HepG2 (cell line): ENCODE measurements around the gene ENTREP3. TPM values are rescaled to one million over a fixed set of nuclear protein-coding genes. Genes with fewer than 3 reads are reported as not detected.
A peak's percentile ranks its signal among the peaks of the same experiment; 100 is the strongest.

Source experiments
- BHLHE40 ChIP-seq: IDR thresholded peaks from 2 replicates; pipeline ENCODE4 v1.6.1; 2011; ENCODE audit warnings: low read length, improper control_type of control experiment
- ETV5 ChIP-seq: IDR thresholded peaks from 2 replicates; pipeline ENCODE4 v1.6.1; 2018; ENCODE audit warnings: missing biosample characterization, missing genetic modification reagents, inconsistent platforms, borderline replicate concordance
- MATR3 ChIP-seq: sonication (generic); formaldehyde crosslinking; IDR thresholded peaks from 2 replicates; pipeline ENCODE4 v1.4.0; 2020; ENCODE audit warnings: missing genetic modification reagents
- NR2F2 ChIP-seq: IDR thresholded peaks from 2 replicates; pipeline ENCODE4 v1.6.1; 2012; ENCODE audit warnings: low read depth, inconsistent platforms, borderline replicate concordance
- SAP130 ChIP-seq: IDR thresholded peaks from 2 replicates; pipeline ENCODE4 v1.6.1; 2016; ENCODE audit warnings: low read depth
- SMAD3 ChIP-seq: sonication (generic); formaldehyde crosslinking; IDR thresholded peaks from 2 replicates; pipeline ENCODE4 v1.4.0; 2020; ENCODE audit warnings: missing genetic modification reagents
- TCF7 ChIP-seq: sonication (generic); IDR thresholded peaks from 2 replicates; pipeline ENCODE4 v1.6.1; 2016; ENCODE audit warnings: antibody characterized with exemption, low read depth
- ZFP36L2 ChIP-seq: sonication (generic); formaldehyde crosslinking; IDR thresholded peaks from 2 replicates; pipeline ENCODE4 v1.4.0; 2020; ENCODE audit warnings: missing genetic modification reagents
- ZNF263 ChIP-seq: sonication (generic); formaldehyde crosslinking; IDR thresholded peaks from 2 replicates; pipeline ENCODE4 v1.4.0; 2020; ENCODE audit warnings: missing genetic modification reagents
- ZNF296 ChIP-seq: sonication (generic); formaldehyde crosslinking; conservative IDR thresholded peaks from 2 replicates; pipeline ENCODE4 v1.5.0; 2020; ENCODE audit warnings: mild to moderate bottlenecking, missing genetic modification reagents
- ZNF674 ChIP-seq: sonication (generic); formaldehyde crosslinking; IDR thresholded peaks from 2 replicates; pipeline ENCODE4 v1.5.0; 2020; ENCODE audit warnings: low read depth, mild to moderate bottlenecking, missing genetic modification reagents
- ZNF766 ChIP-seq: sonication (generic); formaldehyde crosslinking; IDR thresholded peaks from 2 replicates; pipeline ENCODE4 v1.5.0; 2020; ENCODE audit warnings: missing genetic modification reagents, borderline replicate concordance
- ZNF776 ChIP-seq: sonication (generic); formaldehyde crosslinking; IDR thresholded peaks from 2 replicates; pipeline ENCODE4 v1.4.0; 2020; ENCODE audit warnings: mild to moderate bottlenecking, missing genetic modification reagents
- polyA plus RNA-seq, 8 experiments: library from polyadenylated mRNA; depleted of rRNA in 3 of 8; stranded (reverse) in 7 of 8; unstranded in 1 of 8; fragments of >200 nt; fragmentation: Illumina TruSeq in 4 of 8; extraction: Trizol in 4 of 8; gene quantifications; 2 replicates each; pipeline versions ENCODE4 v1.2.1 to v1.2.3, GENCODE V29; 2011 to 2016; ENCODE audit warnings: low read depth in 4 of 8, missing spikeins in 1 of 8, mixed read lengths in 1 of 8; ENCODE audit not compliant: insufficient read depth in 1 of 8
- total RNA-seq, 5 experiments: library from RNA; depleted of rRNA; stranded (reverse); fragments of >200 nt; fragmentation: Illumina TruSeq; extraction: Trizol; gene quantifications; 2 replicates each; pipeline ENCODE4 v1.2.3, GENCODE V29; 2016; ENCODE audit warnings: low read depth in 1 of 5
- TF ChIP-seq, protein P1 (sequence below): sonication (generic); formaldehyde crosslinking; IDR thresholded peaks from 2 replicates; pipeline ENCODE4 v1.9.0; 2021; ENCODE audit warnings: mild to moderate bottlenecking, missing genetic modification reagents
- TF ChIP-seq, protein P2 (sequence below): sonication (generic); formaldehyde crosslinking; IDR thresholded peaks from 2 replicates; pipeline ENCODE4 v1.4.0; 2020; ENCODE audit warnings: missing genetic modification reagents, borderline replicate concordance
- TF ChIP-seq, protein P3 (sequence below): sonication (generic); formaldehyde crosslinking; IDR thresholded peaks from 2 replicates; pipeline ENCODE4 v1.4.0; 2020; ENCODE audit warnings: missing genetic modification reagents, borderline replicate concordance
- TF ChIP-seq, protein P4 (sequence below): sonication (generic); formaldehyde crosslinking; IDR thresholded peaks from 2 replicates; pipeline ENCODE4 v1.4.0; 2020; ENCODE audit warnings: mild to moderate bottlenecking, low read depth, missing genetic modification reagents

The ENTREP3 gene
- total and polyA plus RNA-seq, 2 of the 13 experiments (the other 11 are each of a cell fraction or from before 2014, with no cell fraction given) = 4.1 to 9.9 TPM

DNA sequence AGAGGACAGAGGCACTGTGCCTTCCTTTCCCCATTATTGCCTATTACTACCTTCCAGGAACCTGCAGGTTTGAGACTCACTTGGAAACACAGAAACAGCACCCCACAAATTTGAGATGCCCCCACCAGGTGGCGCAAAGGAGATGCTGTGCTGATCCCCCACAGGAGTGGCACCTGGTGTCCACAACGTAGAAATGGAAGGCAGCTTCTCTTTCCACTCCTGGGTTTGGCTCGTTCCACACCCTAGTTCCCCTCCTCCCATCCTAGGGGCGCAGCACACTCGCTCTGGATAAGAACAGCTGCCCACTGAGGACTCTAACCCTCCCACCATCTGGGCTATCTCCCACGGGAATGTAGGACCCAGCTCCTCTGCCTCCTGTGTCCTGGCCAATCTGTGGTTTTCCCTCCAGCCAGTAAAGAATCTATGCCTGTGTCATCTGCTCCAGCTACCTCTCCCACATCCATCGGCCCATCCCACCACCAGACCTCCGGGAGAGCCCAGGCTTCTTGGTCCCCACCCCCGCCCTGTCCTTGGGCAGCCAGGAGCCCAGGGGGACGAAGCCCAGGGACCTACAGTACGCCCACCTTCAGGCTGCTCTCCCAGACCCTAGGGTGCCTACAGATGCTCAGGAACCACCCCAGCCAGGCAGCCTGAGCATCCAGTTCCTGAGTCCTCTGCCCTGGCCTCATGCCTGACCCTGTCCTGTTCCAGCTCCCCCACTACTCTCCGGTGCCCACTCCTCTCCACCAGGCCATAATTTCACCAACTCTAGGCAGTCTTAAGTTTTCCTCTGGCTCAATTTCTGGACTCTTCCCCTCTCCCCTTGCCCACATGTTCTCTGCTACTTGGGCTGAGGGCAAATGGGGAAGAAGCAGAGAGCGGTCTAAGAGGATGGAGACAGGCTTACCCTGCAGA is 48.1 kb downstream of the ENTREP3 start (continued):
- TF ChIP-seq, protein P1, sequence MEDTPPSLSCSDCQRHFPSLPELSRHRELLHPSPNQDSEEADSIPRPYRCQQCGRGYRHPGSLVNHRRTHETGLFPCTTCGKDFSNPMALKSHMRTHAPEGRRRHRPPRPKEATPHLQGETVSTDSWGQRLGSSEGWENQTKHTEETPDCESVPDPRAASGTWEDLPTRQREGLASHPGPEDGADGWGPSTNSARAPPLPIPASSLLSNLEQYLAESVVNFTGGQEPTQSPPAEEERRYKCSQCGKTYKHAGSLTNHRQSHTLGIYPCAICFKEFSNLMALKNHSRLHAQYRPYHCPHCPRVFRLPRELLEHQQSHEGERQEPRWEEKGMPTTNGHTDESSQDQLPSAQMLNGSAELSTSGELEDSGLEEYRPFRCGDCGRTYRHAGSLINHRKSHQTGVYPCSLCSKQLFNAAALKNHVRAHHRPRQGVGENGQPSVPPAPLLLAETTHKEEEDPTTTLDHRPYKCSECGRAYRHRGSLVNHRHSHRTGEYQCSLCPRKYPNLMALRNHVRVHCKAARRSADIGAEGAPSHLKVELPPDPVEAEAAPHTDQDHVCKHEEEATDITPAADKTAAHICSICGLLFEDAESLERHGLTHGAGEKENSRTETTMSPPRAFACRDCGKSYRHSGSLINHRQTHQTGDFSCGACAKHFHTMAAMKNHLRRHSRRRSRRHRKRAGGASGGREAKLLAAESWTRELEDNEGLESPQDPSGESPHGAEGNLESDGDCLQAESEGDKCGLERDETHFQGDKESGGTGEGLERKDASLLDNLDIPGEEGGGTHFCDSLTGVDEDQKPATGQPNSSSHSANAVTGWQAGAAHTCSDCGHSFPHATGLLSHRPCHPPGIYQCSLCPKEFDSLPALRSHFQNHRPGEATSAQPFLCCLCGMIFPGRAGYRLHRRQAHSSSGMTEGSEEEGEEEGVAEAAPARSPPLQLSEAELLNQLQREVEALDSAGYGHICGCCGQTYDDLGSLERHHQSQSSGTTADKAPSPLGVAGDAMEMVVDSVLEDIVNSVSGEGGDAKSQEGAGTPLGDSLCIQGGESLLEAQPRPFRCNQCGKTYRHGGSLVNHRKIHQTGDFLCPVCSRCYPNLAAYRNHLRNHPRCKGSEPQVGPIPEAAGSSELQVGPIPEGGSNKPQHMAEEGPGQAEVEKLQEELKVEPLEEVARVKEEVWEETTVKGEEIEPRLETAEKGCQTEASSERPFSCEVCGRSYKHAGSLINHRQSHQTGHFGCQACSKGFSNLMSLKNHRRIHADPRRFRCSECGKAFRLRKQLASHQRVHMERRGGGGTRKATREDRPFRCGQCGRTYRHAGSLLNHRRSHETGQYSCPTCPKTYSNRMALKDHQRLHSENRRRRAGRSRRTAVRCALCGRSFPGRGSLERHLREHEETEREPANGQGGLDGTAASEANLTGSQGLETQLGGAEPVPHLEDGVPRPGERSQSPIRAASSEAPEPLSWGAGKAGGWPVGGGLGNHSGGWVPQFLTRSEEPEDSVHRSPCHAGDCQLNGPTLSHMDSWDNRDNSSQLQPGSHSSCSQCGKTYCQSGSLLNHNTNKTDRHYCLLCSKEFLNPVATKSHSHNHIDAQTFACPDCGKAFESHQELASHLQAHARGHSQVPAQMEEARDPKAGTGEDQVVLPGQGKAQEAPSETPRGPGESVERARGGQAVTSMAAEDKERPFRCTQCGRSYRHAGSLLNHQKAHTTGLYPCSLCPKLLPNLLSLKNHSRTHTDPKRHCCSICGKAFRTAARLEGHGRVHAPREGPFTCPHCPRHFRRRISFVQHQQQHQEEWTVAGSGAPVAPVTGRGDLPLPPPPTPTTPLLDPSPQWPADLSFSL = no peak
- no peak for TF ChIP-seq ZNF766 (CRISPR knock-in tag)
- no peak for TF ChIP-seq ZFP36L2 (CRISPR knock-in tag)
- TF ChIP-seq TCF7 = no peak
- TF ChIP-seq SMAD3 (CRISPR knock-in tag) = 0 out of 2 replicates have a peak, but pooled peaks have one; percentile 46
- no peak for TF ChIP-seq BHLHE40
- TF ChIP-seq, protein P2, sequence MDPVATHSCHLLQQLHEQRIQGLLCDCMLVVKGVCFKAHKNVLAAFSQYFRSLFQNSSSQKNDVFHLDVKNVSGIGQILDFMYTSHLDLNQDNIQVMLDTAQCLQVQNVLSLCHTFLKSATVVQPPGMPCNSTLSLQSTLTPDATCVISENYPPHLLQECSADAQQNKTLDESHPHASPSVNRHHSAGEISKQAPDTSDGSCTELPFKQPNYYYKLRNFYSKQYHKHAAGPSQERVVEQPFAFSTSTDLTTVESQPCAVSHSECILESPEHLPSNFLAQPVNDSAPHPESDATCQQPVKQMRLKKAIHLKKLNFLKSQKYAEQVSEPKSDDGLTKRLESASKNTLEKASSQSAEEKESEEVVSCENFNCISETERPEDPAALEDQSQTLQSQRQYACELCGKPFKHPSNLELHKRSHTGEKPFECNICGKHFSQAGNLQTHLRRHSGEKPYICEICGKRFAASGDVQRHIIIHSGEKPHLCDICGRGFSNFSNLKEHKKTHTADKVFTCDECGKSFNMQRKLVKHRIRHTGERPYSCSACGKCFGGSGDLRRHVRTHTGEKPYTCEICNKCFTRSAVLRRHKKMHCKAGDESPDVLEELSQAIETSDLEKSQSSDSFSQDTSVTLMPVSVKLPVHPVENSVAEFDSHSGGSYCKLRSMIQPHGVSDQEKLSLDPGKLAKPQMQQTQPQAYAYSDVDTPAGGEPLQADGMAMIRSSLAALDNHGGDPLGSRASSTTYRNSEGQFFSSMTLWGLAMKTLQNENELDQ = no peak
- no peak for TF ChIP-seq ZNF674 (CRISPR knock-in tag)
- TF ChIP-seq, protein P3, sequence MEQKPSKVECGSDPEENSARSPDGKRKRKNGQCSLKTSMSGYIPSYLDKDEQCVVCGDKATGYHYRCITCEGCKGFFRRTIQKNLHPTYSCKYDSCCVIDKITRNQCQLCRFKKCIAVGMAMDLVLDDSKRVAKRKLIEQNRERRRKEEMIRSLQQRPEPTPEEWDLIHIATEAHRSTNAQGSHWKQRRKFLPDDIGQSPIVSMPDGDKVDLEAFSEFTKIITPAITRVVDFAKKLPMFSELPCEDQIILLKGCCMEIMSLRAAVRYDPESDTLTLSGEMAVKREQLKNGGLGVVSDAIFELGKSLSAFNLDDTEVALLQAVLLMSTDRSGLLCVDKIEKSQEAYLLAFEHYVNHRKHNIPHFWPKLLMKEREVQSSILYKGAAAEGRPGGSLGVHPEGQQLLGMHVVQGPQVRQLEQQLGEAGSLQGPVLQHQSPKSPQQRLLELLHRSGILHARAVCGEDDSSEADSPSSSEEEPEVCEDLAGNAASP (CRISPR knock-in tag) = no peak
- TF ChIP-seq ZNF296 = no peak
- TF ChIP-seq ZNF776 = no peak
- TF ChIP-seq ETV5 (CRISPR knock-in tag) = no peak; the same call in 1 of the 2 replicates
- TF ChIP-seq, protein P4, sequence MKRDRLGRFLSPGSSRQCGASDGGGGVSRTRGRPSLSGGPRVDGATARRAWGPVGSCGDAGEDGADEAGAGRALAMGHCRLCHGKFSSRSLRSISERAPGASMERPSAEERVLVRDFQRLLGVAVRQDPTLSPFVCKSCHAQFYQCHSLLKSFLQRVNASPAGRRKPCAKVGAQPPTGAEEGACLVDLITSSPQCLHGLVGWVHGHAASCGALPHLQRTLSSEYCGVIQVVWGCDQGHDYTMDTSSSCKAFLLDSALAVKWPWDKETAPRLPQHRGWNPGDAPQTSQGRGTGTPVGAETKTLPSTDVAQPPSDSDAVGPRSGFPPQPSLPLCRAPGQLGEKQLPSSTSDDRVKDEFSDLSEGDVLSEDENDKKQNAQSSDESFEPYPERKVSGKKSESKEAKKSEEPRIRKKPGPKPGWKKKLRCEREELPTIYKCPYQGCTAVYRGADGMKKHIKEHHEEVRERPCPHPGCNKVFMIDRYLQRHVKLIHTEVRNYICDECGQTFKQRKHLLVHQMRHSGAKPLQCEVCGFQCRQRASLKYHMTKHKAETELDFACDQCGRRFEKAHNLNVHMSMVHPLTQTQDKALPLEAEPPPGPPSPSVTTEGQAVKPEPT = 0 out of 2 replicates have a peak, but pooled peaks have one; percentile 41
- no peak for TF ChIP-seq ZNF263 (CRISPR knock-in tag)
- peak; percentile 59 for TF ChIP-seq SAP130
- TF ChIP-seq MATR3 (CRISPR knock-in tag) = no peak
- TF ChIP-seq NR2F2 = no peak
